GM20000 (cell line): ENCODE data around the gene CARD19.

Experiments used
- DNase-seq: peaks from one replicate; pipeline ENCODE4 v3.0.0; 2012; ENCODE audit warnings: low spot score
- CTCF ChIP-seq: IDR thresholded peaks from 2 replicates; pipeline ENCODE4 v1.5.1; 2012; ENCODE audit warnings: mild to moderate bottlenecking, control low read depth; ENCODE audit errors: extremely low read depth, missing control alignments

Gene CARD19

GRCh38 chr9:93090091-93090655 is 5.8 kb upstream of the CARD19 start:
- DNase-seq = no peak
- no peak for TF ChIP-seq CTCF

GRCh38 chr9:93091056-93091452 is 5.0 kb upstream of the CARD19 start:
- TF ChIP-seq CTCF = no peak
- no peak for DNase-seq

GRCh38 chr9:93091453-93092081 is 4.5 kb upstream of the CARD19 start:
- no peak for TF ChIP-seq CTCF
- DNase-seq = peak; percentile 44

- TF ChIP-seq CTCF = no peak
- no peak for DNase-seq
Measured at GRCh38 chr9:93092251-93092991, 3.6 kb upstream of the CARD19 start.

GRCh38 chr9:93093127-93093876 is 2.7 kb upstream of the CARD19 start:
- TF ChIP-seq CTCF = no peak
- peak; percentile 49 for DNase-seq

- TF ChIP-seq CTCF = no peak
Measured at GRCh38 chr9:93093877-93094657, 1.9 kb upstream of the CARD19 start.

More at GRCh38 chr9:93093877-93094657, 1.9 kb upstream of the CARD19 start:
- DNase-seq = no peak
